Fibroblast of lung (primary cell): Measurements from ENCODE around the gene IDI1. TPM values are rescaled to one million over a fixed set of nuclear protein-coding genes. Genes with fewer than 3 reads are reported as not detected.

Experiments used
- DNase-seq, 2 donors: peaks; one replicate each; pipeline versions ENCODE4 v3.0.0 to v3.0.0-alpha.2; 2010; ENCODE audit warnings: low read depth in 2 of 2
- H2AFZ ChIP-seq: 2 replicates; pipeline ENCODE4 v1.5.1; 2012; ENCODE audit warnings: low read length, control low read depth, inconsistent platforms
- H3K27ac ChIP-seq: 2 replicates; pipeline ENCODE4 v1.5.1; 2011; ENCODE audit warnings: low read length, control low read depth; ENCODE audit not compliant: insufficient read depth
- H3K27me3 ChIP-seq: 2 replicates; pipeline ENCODE4 v1.5.1; 2011; ENCODE audit warnings: mild to moderate bottlenecking, low read length; ENCODE audit not compliant: control insufficient read depth, insufficient read depth
- H3K36me3 ChIP-seq: 2 replicates; pipeline ENCODE4 v1.5.1; 2011; ENCODE audit warnings: low read length; ENCODE audit not compliant: control insufficient read depth, insufficient read depth
- H3K4me1 ChIP-seq: 2 replicates; pipeline ENCODE4 v1.5.1; 2011; ENCODE audit warnings: low read length; ENCODE audit not compliant: control insufficient read depth, insufficient read depth; ENCODE audit errors: extremely low read depth
- H3K4me2 ChIP-seq: 2 replicates; pipeline ENCODE4 v1.5.1; 2011; ENCODE audit warnings: low read length, control low read depth; ENCODE audit not compliant: insufficient read depth; ENCODE audit errors: extremely low read depth
- H3K4me3 ChIP-seq, 4 experiments: fragments of 200-600 bp in 1 of 4; sonication (generic) in 1 of 4; replicated peaks in 1 of 4; 2 replicates each; pipeline ENCODE4 v1.5.1; 2011 to 2016; ENCODE audit warnings: low read length in 4 of 4, low read depth in 3 of 4, mild to moderate bottlenecking in 3 of 4, control low read depth in 2 of 4, inconsistent platforms in 1 of 4, mixed read lengths in 1 of 4; ENCODE audit not compliant: insufficient read depth in 1 of 4; ENCODE audit errors: control extremely low read depth in 1 of 4
- H3K79me2 ChIP-seq: 2 replicates; pipeline ENCODE4 v1.5.1; 2012; ENCODE audit warnings: mild to moderate bottlenecking, low read length, inconsistent platforms; ENCODE audit not compliant: control insufficient read depth, insufficient read depth
- H3K9ac ChIP-seq: 2 replicates; pipeline ENCODE4 v1.5.1; 2011; ENCODE audit warnings: mild to moderate bottlenecking, low read length, control low read depth; ENCODE audit not compliant: insufficient read depth
- H3K9me3 ChIP-seq: 2 replicates; pipeline ENCODE4 v1.5.1; 2012; ENCODE audit warnings: low read depth, low read length; ENCODE audit not compliant: control insufficient read depth, insufficient read depth
- H4K20me1 ChIP-seq: 2 replicates; pipeline ENCODE4 v1.5.1; 2011; ENCODE audit warnings: low read length; ENCODE audit not compliant: control insufficient read depth, insufficient read depth; ENCODE audit errors: extremely low read depth
- EZH2 ChIP-seq: IDR thresholded peaks from 2 replicates; pipeline ENCODE4 v1.5.1; 2012; ENCODE audit warnings: low read length, control low read depth, mild to moderate bottlenecking; ENCODE audit errors: missing control alignments
- polyA plus RNA-seq, 2 donors: library from polyadenylated mRNA; depleted of rRNA in 1 of 2; stranded (reverse) in 1 of 2; unstranded in 1 of 2; fragments of >200 nt; gene quantifications; 2 replicates each; pipeline ENCODE4 v1.2.1, GENCODE V29; 2011 to 2012; ENCODE audit warnings: missing spikeins in 1 of 2
- total RNA-seq: library from RNA; depleted of rRNA; stranded (reverse); fragments of >200 nt; gene quantifications from 2 replicates; pipeline ENCODE4 v1.2.1, GENCODE V29; 2014
- TF ChIP-seq, protein P1 (sequence below), 2 donors: IDR thresholded peaks in 1 of 2; conservative IDR thresholded peaks in 1 of 2; 1 replicate in 1 of 2; 2 replicates in 1 of 2; pipeline ENCODE4 v1.5.1; 2011 to 2012; ENCODE audit warnings: low read length in 2 of 2, control low read depth in 1 of 2, inconsistent platforms in 1 of 2, low read depth in 1 of 2, mild to moderate bottlenecking in 1 of 2

IDI1 gene
- total and polyA plus RNA-seq, 2 donors (not counting 1 experiment from before 2014, with no cell fraction given): 156 to 202 TPM

DNA sequence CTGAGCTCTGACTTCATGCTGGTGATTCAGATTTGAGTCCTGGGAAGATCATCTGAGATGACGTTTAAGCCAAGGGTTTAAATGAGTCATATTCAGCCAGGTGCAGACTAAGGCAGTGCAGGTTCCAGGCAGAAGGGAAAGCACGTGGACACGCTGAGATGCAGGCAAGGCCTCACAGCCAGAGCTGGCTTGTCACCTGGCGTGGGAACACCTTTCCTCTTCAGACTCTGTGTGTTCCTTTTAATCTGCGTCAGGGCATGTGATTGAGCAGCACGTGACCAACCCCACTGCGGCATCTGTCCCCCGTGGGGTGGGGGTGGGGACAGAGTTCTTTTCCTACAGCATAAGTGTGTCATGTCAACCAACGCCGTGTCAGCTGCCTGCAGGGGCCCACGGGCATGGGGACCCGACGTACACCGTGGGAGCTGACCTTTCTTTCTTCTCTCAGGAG lies 12.6 kb downstream of the IDI1 start:
- TF ChIP-seq, protein P1, sequence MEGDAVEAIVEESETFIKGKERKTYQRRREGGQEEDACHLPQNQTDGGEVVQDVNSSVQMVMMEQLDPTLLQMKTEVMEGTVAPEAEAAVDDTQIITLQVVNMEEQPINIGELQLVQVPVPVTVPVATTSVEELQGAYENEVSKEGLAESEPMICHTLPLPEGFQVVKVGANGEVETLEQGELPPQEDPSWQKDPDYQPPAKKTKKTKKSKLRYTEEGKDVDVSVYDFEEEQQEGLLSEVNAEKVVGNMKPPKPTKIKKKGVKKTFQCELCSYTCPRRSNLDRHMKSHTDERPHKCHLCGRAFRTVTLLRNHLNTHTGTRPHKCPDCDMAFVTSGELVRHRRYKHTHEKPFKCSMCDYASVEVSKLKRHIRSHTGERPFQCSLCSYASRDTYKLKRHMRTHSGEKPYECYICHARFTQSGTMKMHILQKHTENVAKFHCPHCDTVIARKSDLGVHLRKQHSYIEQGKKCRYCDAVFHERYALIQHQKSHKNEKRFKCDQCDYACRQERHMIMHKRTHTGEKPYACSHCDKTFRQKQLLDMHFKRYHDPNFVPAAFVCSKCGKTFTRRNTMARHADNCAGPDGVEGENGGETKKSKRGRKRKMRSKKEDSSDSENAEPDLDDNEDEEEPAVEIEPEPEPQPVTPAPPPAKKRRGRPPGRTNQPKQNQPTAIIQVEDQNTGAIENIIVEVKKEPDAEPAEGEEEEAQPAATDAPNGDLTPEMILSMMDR (conservative IDR thresholded peaks at IDR 0.05 in 1 of 2, IDR thresholded peaks at IDR 0.05 in 1 of 2; ENCODE audit: low read depth in 1 of 2, low read length in 2 of 2): no peak
- no peak for TF ChIP-seq EZH2
- peak; percentile 37 to 89 for DNase-seq
- peaks cover 2% of the 10 kb centered on the region for H3K36me3 ChIP-seq
- H4K20me1 ChIP-seq: no peaks in the 10 kb centered on the region
- H3K4me3 ChIP-seq: no peak overlapping the region
- H3K9me3 ChIP-seq: no peaks in the 10 kb centered on the region
- H3K79me2 ChIP-seq: no peaks in the 10 kb centered on the region
- H3K27ac ChIP-seq: no peak overlapping the region
- no peak overlapping the region for H2AFZ ChIP-seq
- H3K9ac ChIP-seq: no peak overlapping the region
- no peak overlapping the region for H3K4me2 ChIP-seq
- no peaks in the 10 kb centered on the region for H3K4me1 ChIP-seq
- H3K27me3 ChIP-seq: no peaks in the 10 kb centered on the region

DNA sequence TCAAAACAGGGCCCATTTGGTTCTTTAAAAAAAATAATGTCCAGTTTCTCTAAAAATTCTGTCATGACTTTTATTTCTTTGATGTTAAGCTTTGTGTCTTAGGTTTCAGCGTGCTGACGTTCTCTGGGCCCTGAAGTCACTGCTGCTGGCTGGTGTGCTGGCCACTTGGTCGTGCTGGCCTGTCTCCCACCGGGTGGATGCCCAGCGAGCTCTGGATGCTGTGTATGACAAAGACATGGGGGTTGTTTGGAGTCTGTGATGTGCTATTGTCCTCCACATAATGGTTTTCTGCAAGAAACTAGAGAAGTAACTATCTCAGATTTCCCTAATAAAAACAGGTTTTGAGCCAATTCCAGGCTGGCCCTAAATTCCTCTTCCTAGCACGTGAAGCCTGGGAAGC lies 13.7 kb downstream of the IDI1 start:
- DNase-seq: no peak
- no peak for TF ChIP-seq EZH2
- TF ChIP-seq, protein P1 (conservative IDR thresholded peaks at IDR 0.05 in 1 of 2, IDR thresholded peaks at IDR 0.05 in 1 of 2; ENCODE audit: low read depth in 1 of 2, low read length in 2 of 2): no peak
- H4K20me1 ChIP-seq: no peaks in the 10 kb centered on the region
- no peaks in the 10 kb centered on the region for H3K27me3 ChIP-seq
- no peak overlapping the region for H3K4me2 ChIP-seq
- H3K36me3 ChIP-seq: peaks cover 2% of the 10 kb centered on the region
- H2AFZ ChIP-seq: no peak overlapping the region
- no peaks in the 10 kb centered on the region for H3K79me2 ChIP-seq
- H3K27ac ChIP-seq: no peak overlapping the region
- no peaks in the 10 kb centered on the region for H3K9me3 ChIP-seq
- H3K4me1 ChIP-seq: no peaks in the 10 kb centered on the region
- no peak overlapping the region for H3K4me3 ChIP-seq
- H3K9ac ChIP-seq: no peak overlapping the region

DNA sequence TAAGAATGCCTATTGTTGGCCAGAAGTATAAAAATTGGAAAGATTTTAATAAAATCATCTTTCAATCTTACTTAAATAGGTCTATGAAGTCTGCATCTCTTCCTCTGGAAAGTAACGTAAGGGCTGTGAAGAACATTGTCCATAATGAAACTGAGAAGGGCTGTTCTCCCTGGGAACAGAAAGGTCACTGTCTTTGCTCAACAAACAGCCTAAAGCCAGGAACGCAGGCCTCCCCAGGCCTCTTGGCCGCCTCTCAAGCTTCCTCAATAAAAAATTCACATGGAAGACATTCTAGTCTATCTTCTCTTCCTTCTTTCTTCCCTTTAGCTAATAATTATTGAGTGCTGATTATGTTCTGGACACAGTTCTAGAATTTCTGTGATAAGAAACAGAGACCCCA lies 14.2 kb downstream of the IDI1 start:
- Histone ChIP-seq H3K27ac (no peak overlapping the region), H4K20me1 (no peaks in the 10 kb centered on the region), H3K36me3 (no peaks in the 10 kb centered on the region), H3K27me3 (no peaks in the 10 kb centered on the region), H3K79me2 (no peaks in the 10 kb centered on the region), H3K4me2 (no peak overlapping the region), H3K9ac (no peak overlapping the region), H3K4me1 (no peaks in the 10 kb centered on the region), H3K4me3 (no peak overlapping the region), H2AFZ (no peak overlapping the region), H3K9me3 (no peaks in the 10 kb centered on the region)
- DNase-seq: no peak
- TF ChIP-seq, protein P1 (conservative IDR thresholded peaks at IDR 0.05 in 1 of 2, IDR thresholded peaks at IDR 0.05 in 1 of 2; ENCODE audit: low read depth in 1 of 2, low read length in 2 of 2): no peak
- no peak for TF ChIP-seq EZH2
